ENCODE results near the gene AHCYL2. TPM values are rescaled to one million over a fixed set of nuclear protein-coding genes. Genes with fewer than 3 reads are reported as not detected.

The AHCYL2 gene
- total and polyA plus RNA-seq, 2 of the 8 experiments (the other 6 are each of a cell fraction or from before 2014, with no cell fraction given), result 20.7 to 25.4 TPM

- no peaks in the 10 kb centered on the region for H3K23me2 ChIP-seq (ENCODE audit: low read depth, low read length)
- CTCF ChIA-PET (ENCODE audit: partially characterized antibody), result interaction anchor here (0.6 to 6.0 kb wide), 52 partner anchors 8 to 1958 kb away, joined by 3 to 87 read pairs (median 4); partner anchors contain the start of genes AHCYL2 and STRIP2
- TF ChIP-seq POLR2AphosphoS5 (IDR thresholded peaks at IDR 0.05; ENCODE audit: low read depth, low read length) (no peak), TCF12 (IDR thresholded peaks at IDR 0.05; ENCODE audit: low read depth, low read length) (no peak), YY1 (IDR thresholded peaks at IDR 0.05; ENCODE audit: low read depth, low read length) (no peak), MAFK (IDR thresholded peaks at IDR 0.05; ENCODE audit: low read depth, low read length) (no peak), JUND (IDR thresholded peaks at IDR 0.05; ENCODE audit: low read length) (no peak)
These were observed 142.5 kb downstream of the AHCYL2 start for GRCh38 chr7:129367349-129367699.

More at GRCh38 chr7:129367349-129367699, 142.5 kb downstream of the AHCYL2 start:
- H3K23ac ChIP-seq (ENCODE audit: insufficient read length), result no peak overlapping the region
- no peaks in the 10 kb centered on the region for H3K27me3 ChIP-seq (replicated peaks in 1 of 4; ENCODE audit: control insufficient read depth in 3 of 4, extremely low read depth in 1 of 4, insufficient read depth in 3 of 4, low read length in 3 of 4)
- H3K4me3 ChIP-seq (ENCODE audit: extremely low read depth in 1 of 4, insufficient read depth in 2 of 4, low read depth in 3 of 4, low read length in 4 of 4), result no peak overlapping the region
- POLR2A ChIA-PET (ENCODE audit: partially characterized antibody), result interaction anchor here (0.9 to 1.0 kb wide), 2 partner anchors 9 to 34 kb away, joined by 3 read pairs; no protein-coding TSS in a partner anchor
- H2BK12ac ChIP-seq (ENCODE audit: low read depth, low read length), result no peak overlapping the region
- no peak overlapping the region for H3K56ac ChIP-seq (replicated peaks; ENCODE audit: insufficient read length, low read depth, low read length)
- no peak overlapping the region for H3K4ac ChIP-seq (replicated peaks; ENCODE audit: insufficient read length, low read depth, low read length)
- no peak overlapping the region for H2BK15ac ChIP-seq (ENCODE audit: low read length)
- no peak overlapping the region for H2BK5ac ChIP-seq (ENCODE audit: low read depth, low read length)
- H4K20me1 ChIP-seq (replicated peaks in 1 of 2; ENCODE audit: control insufficient read depth in 1 of 2, insufficient read depth in 2 of 2, low read length in 2 of 2), result peaks cover 0 to 1% of the 10 kb centered on the region in 2 experiments
- no peak overlapping the region for H3K14ac ChIP-seq (ENCODE audit: insufficient read length)
- no peak overlapping the region for H4K91ac ChIP-seq (replicated peaks; ENCODE audit: insufficient read length, low read length)
- no peak overlapping the region for H3K27ac ChIP-seq (ENCODE audit: low read depth, low read length)
- H2AK5ac ChIP-seq (ENCODE audit: low read depth, low read length), result no peak overlapping the region
- H4K5ac ChIP-seq (ENCODE audit: insufficient read length, low read depth, low read length), result no peak overlapping the region
- no peaks in the 10 kb centered on the region for H3K79me2 ChIP-seq (ENCODE audit: control insufficient read depth in 1 of 2, insufficient read depth in 2 of 2, low read length in 2 of 2)
- no peak overlapping the region for H2BK120ac ChIP-seq (replicated peaks; ENCODE audit: low read depth, low read length)
- WGBS, 2 experiments (ENCODE audit: extremely low coverage in 1 of 2, insufficient coverage in 1 of 2, insufficient read length in 1 of 2, insufficient replicate concordance in 2 of 2, low coverage in 1 of 2, low lambda C conversion rate in 2 of 2, missing lambda C conversion rate in 1 of 2), result 88% methylated on average over 1 of the region's 1 CpG; no CpG with 5 or more reads in 1 of the 2 experiments
- H3K18ac ChIP-seq (ENCODE audit: extremely low read depth, low read length), result no peak overlapping the region
- FAIRE-seq (no peak), DNase-seq (ENCODE audit: low read depth in 1 of 2, low spot score in 2 of 2) (no peak)
- H2AFZ ChIP-seq (ENCODE audit: low read length), result no peak overlapping the region
- H3K9me3 ChIP-seq (ENCODE audit: insufficient read depth in 2 of 2, low read depth in 1 of 2, low read length in 1 of 2), result no peaks in the 10 kb centered on the region
- H3K36me3 ChIP-seq (ENCODE audit: control insufficient read depth in 2 of 4, insufficient read depth in 4 of 4, low read length in 3 of 4), result no peaks in the 10 kb centered on the region; a peak in 1 of 8 replicates
- H3K79me1 ChIP-seq (ENCODE audit: low read depth, low read length), result no peaks in the 10 kb centered on the region; the same call in 1 of the 2 replicates
- no peak overlapping the region for H3K4me2 ChIP-seq (ENCODE audit: insufficient read depth in 1 of 2, low read depth in 2 of 2, low read length in 2 of 2)
- H3K9ac ChIP-seq (replicated peaks in 1 of 4; ENCODE audit: extremely low read depth in 1 of 4, low read depth in 3 of 4, low read length in 3 of 4), result no peak overlapping the region
- H4K8ac ChIP-seq (ENCODE audit: extremely low read depth, insufficient read depth, low read length), result no peak overlapping the region
- H3K4me1 ChIP-seq (replicated peaks in 1 of 4; ENCODE audit: control insufficient read depth in 3 of 4, insufficient read depth in 4 of 4, low read length in 3 of 4), result peaks cover 2 to 9% (median 6%) of the 10 kb centered on the region in 4 experiments; a peak in 4 of 7 replicates
- no peak overlapping the region for H2BK20ac ChIP-seq (ENCODE audit: low read length)
